Spinal cord (tissue), 10 donors: Measurements from ENCODE around the gene ART5. TPM values are rescaled to one million over a fixed set of nuclear protein-coding genes. Genes with fewer than 3 reads are reported as not detected.
"Not testable (repeated sequence)": the region's sequence is repeated elsewhere in the genome, so short reads cannot be mapped to it uniquely, and the experiment has no call there.

Experiments used
- DNase-seq, 6 donors: peaks; one replicate each; pipeline versions ENCODE4 v3.0.0 to v3.0.0-alpha.2; 2013 to 2015; ENCODE audit warnings: low spot score in 6 of 6, low read depth in 4 of 6
- H3K27ac ChIP-seq: one replicate; pipeline ENCODE4 v1.5.1; 2013; ENCODE audit warnings: low read depth, low read length, control low read depth
- H3K27me3 ChIP-seq: one replicate; pipeline ENCODE4 v1.6.1; 2013; ENCODE audit warnings: low read length; ENCODE audit not compliant: control insufficient read depth, insufficient read depth
- H3K36me3 ChIP-seq: one replicate; pipeline ENCODE4 v1.6.1; 2013; ENCODE audit warnings: low read length; ENCODE audit not compliant: control insufficient read depth, insufficient read depth
- H3K4me1 ChIP-seq: one replicate; pipeline ENCODE4 v1.6.1; 2013; ENCODE audit warnings: low read length; ENCODE audit not compliant: control insufficient read depth, insufficient read depth
- H3K4me3 ChIP-seq: one replicate; pipeline ENCODE4 v1.5.1; 2013; ENCODE audit warnings: low read depth, low read length, control low read depth
- H3K9me3 ChIP-seq: one replicate; pipeline ENCODE4 v1.6.1; 2013; ENCODE audit warnings: low read length; ENCODE audit not compliant: control insufficient read depth, insufficient read depth
- WGBS: methylation state at CpG from one replicate; pipeline ENCODE4 v1.1.5; 2013; ENCODE audit warnings: missing lambda C conversion rate; ENCODE audit not compliant: insufficient coverage; 5-methylcytosine and 5-hydroxymethylcytosine counted together
- polyA plus RNA-seq, 2 donors: library from polyadenylated mRNA; unstranded; fragments of 120-200 nt; gene quantifications; one replicate each; pipeline ENCODE4 v1.2.1, GENCODE V29; 2013; ENCODE audit not compliant: insufficient read length in 2 of 2
- small RNA-seq: library from RNA; depleted of rRNA; stranded (forward); fragments of <200 nt; gene quantifications from one replicate; pipeline ENCODE3, GENCODE V24; 2014; ENCODE audit warnings: low replicate concordance
- total RNA-seq, 2 donors: library from RNA; depleted of rRNA in 1 of 2; stranded (reverse); fragments of 120-200 nt in 1 of 2; fragments of >200 nt in 1 of 2; gene quantifications; one replicate each; pipeline versions ENCODE4 v1.2.3 to v1.2.4, GENCODE V29; 2013 to 2014
- donor health status: healthy.

Gene ART5
- total and polyA plus RNA-seq, 4 donors: 0.36 to 2.1 (median 0.51) TPM

GRCh38 chr11:3588776-3589175 is 53.0 kb downstream of the ART5 start:
- not testable (repeated sequence) for H3K9me3 ChIP-seq

More at GRCh38 chr11:3588776-3589175, 53.0 kb downstream of the ART5 start:
- not testable (repeated sequence) for H3K4me3 ChIP-seq, DNase-seq, H3K27ac ChIP-seq, H3K36me3 ChIP-seq, H3K4me1 ChIP-seq, H3K27me3 ChIP-seq
- WGBS: 97% methylated on average over 9 of the region's 11 CpGs

Small RNAs within 50 kb of the gene (small RNA-seq; reads per million reads assigned to genes)
- not detected for gene RF00019

Other genes starting within 250 kb of the ART5 start
- gene ART1, start 3.1 kb upstream of the ART5 start, total RNA-seq: not detected
- gene ART1, start 3.1 kb upstream of the ART5 start, polyA plus RNA-seq: not detected
- gene CHRNA10, start 29.4 kb upstream of the ART5 start, total RNA-seq: 1 to 10 TPM in 1 of 2 donors, under 1 TPM in 1; 0.40 to 1.8 TPM
- gene CHRNA10, start 29.4 kb upstream of the ART5 start, polyA plus RNA-seq: 1 to 10 TPM; 1.3 to 2.6 TPM
- 10 to 100 TPM; 65.7 to 72.7 TPM for gene NUP98, start 155.6 kb upstream of the ART5 start, total RNA-seq
- gene NUP98, start 155.6 kb upstream of the ART5 start, polyA plus RNA-seq: 10 to 100 TPM; 36.0 to 38.4 TPM
- gene PGAP2, start 166.6 kb upstream of the ART5 start, total RNA-seq: 10 to 100 TPM in 1 of 2 donors, 1 to 10 TPM in 1; 9.5 to 13.1 TPM
- gene PGAP2, start 166.6 kb upstream of the ART5 start, polyA plus RNA-seq: 10 to 100 TPM; 29.3 to 46.5 TPM
- 10 to 100 TPM in 1 of 2 donors, 1 to 10 TPM in 1; 5.8 to 12.5 TPM for gene RHOG, start 199.0 kb upstream of the ART5 start, total RNA-seq
- 10 to 100 TPM; 26.5 to 31.1 TPM for gene RHOG, start 199.0 kb upstream of the ART5 start, polyA plus RNA-seq
- 10 to 100 TPM; 32.1 to 38.6 TPM for gene STIM1, start 213.7 kb upstream of the ART5 start, total RNA-seq
- gene STIM1, start 213.7 kb upstream of the ART5 start, polyA plus RNA-seq: 10 to 100 TPM; 44.6 to 51.5 TPM